GM12873 (cell line): ENCODE results near the gene WDR31.

Source experiments
- TF ChIP-seq, protein P1 (sequence below): IDR thresholded peaks from 2 replicates; pipeline ENCODE4 v1.5.1; 2012; ENCODE audit warnings: low read depth, mild to moderate bottlenecking, moderate library complexity, low read length, control low read depth; ENCODE audit not compliant: insufficient read depth; ENCODE audit errors: missing control alignments

Gene WDR31

DNA sequence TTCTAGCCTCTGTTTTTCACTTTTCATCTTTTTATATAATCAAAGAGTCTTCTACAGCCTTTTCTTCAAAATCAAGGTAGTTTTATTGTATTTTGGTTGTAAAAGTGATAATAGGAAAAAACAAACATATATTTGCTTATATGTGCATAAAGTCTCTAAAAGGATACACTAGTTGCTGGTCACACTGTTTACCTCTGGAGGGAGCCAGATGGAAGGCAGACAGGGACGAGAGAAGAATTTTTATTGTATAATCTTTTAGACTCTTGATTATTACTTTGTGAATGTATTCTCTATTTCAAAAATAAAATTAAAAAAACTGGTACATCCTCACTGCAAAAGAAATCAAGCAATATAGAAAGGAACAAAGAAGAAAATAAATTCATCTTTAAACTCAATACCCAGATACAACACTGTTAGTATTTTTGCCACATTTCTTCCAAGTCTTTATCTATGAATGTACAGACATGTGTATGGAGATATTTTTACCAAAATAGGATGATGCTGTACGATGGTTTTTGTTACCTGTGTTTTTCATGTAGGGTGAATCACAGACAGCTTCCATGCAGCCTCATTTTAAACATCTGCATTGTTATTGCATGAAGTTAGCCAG lies 30.8 kb downstream of the WDR31 start:
- TF ChIP-seq, protein P1, sequence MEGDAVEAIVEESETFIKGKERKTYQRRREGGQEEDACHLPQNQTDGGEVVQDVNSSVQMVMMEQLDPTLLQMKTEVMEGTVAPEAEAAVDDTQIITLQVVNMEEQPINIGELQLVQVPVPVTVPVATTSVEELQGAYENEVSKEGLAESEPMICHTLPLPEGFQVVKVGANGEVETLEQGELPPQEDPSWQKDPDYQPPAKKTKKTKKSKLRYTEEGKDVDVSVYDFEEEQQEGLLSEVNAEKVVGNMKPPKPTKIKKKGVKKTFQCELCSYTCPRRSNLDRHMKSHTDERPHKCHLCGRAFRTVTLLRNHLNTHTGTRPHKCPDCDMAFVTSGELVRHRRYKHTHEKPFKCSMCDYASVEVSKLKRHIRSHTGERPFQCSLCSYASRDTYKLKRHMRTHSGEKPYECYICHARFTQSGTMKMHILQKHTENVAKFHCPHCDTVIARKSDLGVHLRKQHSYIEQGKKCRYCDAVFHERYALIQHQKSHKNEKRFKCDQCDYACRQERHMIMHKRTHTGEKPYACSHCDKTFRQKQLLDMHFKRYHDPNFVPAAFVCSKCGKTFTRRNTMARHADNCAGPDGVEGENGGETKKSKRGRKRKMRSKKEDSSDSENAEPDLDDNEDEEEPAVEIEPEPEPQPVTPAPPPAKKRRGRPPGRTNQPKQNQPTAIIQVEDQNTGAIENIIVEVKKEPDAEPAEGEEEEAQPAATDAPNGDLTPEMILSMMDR: peak; percentile 57

DNA sequence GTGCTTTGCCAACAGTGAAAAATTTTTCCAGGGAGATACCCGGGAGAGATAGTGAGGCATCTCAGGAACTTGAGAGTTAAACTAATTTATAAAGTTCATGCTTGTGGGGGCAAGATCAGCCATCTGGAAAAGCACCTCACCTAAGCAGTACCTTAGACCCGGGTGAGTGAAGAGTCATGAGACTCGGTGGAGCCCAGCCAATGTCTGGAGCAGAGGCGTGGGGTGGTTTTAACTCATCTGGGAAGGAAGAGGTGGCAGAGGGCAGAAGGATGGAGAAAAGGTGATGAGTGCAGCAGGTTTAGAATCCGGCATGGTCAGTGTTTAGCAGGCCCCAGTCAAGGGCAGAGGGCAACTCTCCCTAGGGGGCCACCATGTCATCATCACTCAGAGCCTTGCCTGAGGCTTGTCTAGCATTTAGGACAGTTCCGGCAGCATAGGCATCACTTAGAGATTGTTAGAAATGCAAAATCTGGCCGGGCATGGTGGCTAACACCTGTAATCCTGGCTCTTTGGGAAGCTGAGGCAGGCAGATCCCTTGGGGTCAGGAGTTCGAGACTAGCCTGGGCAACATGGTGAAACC lies 32.6 kb downstream of the WDR31 start:
- TF ChIP-seq, protein P1: no peak

DNA sequence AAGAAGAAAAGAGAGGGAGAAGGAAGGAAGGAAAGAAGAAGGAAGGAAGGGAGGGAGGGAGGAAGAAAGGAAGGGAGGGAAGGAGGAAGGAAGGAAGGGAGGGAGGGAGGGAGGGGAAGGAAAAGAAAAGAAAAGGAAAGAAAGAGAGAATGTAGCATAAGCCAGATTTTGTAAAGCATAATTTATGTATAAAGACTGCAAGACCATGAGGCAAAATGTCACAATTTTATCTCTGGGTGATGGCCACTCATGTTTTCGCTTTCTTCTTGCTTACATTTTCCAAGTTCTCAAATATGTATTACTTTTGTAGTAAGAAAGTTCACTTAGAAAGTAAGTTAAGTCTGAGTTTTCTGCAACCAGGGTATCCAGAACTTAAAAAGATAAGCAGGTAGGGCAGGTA lies 33.5 kb downstream of the WDR31 start:
- TF ChIP-seq, protein P1: no peak

GRCh38 chr9:113302792-113303418 lies 37.2 kb downstream of the WDR31 start, which contains the start of gene RNF183:
TSS of gene RNF183 (minus strand) at chr9:113303376. CDS start at chr9:113298184, 5,192 bp downstream.
- TF ChIP-seq, protein P1: no peak

- TF ChIP-seq, protein P1: no peak
These were observed 38.5 kb downstream of the WDR31 start for GRCh38 chr9:113301548-113301947.

DNA sequence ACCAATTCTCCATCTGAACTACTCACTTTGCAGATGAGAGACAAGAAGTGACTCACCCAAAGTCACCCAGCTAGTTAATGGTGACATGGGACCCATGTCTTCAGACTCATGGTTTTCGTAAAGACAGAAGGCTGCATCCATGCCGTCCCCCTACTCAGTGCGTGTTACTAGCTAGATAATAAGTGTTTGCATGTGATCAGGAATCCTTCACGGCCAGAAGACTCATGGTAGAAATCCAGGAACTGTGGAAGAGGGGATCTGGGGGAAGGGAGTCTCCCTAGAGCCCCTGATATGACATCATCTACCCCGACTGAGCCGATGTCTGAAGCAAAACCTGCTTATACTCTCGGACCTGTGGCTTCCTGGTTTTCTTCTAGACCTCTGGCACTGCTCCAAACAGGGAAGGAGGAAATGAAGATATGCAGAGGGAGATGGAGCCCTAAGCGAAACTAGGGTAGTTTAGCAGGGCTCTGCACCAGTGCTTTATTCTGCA lies 40.2 kb downstream of the WDR31 start:
- TF ChIP-seq, protein P1: no peak
